Stimulated activated CD4-positive, alpha-beta T cell treated with anti-CD3 and anti-CD28 coated beads, Interleukin-12 subunit alpha, Interleukin-12 subunit beta, amount 100 ng/mL, for 48 hours (primary cell): ENCODE measurements around the gene AGXT.
"Not testable (repeated sequence)": the region's sequence is repeated elsewhere in the genome, so short reads cannot be mapped to it uniquely, and the experiment has no call there.

ENCODE experiments used
- DNase-seq, 3 donors: peaks; one replicate each; pipeline ENCODE4 v3.0.0-alpha.2; 2020; ENCODE audit warnings: low read depth in 2 of 3, low spot score in 1 of 3

Gene AGXT

DNA sequence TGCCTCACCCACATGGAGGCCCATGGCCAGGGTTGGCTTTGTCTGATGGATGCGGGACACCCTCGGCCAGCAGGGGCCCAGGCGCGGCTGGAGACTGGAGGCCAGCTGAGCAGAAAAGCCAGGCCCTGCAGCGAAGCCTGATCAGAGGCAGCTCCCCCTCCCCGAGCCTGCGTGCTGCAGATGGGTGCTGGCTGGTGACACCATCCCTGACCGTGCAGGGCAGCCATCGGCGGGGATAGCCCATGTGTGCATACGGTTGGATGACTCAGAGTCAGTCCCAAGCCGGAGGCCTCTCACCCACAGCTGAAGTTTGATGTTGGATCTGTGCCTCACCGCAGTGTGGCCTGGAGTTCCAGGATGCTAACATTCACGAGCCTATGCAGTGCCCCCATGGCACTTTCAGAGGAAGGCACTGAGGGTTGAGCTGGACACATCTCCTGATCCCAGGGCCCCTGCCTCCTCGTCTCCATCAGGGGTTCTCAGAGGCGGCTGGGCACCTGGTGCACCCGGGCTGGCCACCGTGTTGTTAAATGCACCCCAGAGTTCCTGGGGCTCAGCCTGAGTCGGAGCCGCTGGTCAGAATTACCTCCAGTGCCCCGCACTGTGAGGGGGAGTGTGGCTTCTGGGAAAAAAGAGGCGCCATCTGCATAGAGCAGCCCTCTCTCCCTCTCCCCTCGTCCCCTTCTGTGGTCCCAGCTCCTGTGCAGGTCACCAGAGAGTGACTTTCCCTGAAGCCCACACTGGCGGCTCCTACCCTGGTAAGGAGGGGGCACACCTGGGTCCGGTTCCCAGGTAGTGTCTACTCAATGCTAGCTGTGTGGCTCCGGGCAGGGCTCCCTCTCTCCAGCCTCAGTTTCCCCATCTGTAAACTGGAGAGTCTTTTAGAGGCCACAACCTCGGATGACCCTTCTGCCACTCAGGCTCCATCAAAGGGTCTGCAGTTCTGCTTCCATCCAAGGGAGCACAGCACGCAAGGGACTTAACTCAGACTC, 29.2 kb upstream of the AGXT start:
- no peak for DNase-seq

DNA sequence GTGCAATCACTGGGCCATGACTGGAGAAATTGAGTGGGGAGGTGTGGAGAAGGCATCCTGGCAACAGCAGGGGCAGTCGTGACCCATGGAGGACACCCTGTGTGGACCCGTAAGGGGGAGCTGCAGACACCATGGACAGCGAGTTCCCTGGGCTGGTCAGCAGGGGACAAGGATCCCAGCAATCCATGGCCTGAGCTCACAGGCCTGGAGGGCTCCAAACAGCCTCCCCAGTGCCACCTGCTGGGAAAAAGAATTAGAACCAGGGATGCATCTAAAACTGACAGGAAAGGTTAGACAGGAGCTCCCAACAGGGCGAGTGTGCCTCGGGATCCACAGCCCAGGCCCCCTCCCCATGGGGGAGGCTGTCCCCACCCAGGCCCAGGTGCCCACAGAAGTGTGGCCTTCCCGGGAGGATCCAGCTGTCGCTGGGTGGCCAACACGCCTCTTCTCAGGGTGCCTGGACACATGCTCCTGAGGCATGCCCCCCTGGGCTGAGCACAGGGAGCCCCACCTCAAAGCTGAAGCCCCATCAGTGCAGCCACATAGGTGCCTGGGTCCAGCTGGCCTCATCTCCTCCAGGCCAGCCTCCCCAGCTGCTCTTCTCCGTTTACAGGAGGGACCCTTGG, 28.1 kb upstream of the AGXT start:
- DNase-seq = no peak

DNA sequence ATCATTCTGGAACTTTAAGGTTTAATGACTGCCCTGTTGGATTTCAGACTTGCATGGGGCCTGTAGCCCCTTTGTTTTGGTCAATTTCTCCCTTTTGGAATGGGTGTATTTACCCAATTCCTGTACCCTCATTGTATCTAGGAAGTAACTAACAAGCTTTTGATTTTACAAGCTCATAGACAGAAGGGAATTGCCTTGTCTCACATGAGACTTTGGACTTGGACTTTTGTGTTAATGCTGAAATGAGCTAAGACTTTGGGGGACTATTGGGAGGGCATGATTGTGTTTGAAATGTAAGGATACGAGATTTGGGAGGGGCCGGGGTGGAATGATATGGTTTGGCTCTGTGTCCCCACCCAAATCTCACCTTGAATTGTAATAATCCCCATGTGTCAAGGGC, 22.3 kb upstream of the AGXT start:
- DNase-seq = not testable (repeated sequence)

DNA sequence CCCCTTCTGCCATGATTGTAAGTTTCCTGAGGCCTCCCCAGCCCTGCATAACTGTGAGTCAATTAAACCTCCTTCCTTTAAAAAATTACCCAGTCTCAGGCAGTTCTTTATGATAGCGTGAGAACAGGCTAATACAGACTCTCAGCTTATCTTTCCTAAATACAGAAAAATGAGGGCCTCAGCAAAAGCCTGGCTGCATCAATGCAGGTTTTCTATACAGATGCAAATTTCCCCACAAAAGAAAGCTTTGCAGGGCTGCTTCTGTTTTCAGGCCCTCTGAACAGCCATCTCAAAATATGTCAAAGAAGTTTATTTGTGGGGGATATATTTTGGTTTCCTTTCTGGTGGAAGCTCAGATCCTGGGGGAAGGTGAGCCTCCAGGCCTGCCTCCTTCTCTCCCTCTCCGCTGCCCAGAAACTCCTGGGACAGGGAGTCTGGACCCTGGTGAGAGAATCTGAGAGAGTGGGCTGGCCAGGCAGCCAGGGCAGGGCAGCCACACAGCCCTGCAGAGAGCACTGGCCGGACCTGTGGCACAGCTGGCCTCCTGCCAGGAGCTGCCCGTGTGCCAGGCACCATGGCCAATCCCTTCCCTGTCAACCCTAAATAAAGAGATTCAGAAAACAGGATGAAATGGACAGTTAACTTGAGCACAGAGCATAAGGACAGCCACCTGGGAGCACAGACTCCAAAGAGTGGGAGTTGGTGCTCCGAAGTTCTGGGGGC, 21.6 kb upstream of the AGXT start:
- no peak for DNase-seq

DNA sequence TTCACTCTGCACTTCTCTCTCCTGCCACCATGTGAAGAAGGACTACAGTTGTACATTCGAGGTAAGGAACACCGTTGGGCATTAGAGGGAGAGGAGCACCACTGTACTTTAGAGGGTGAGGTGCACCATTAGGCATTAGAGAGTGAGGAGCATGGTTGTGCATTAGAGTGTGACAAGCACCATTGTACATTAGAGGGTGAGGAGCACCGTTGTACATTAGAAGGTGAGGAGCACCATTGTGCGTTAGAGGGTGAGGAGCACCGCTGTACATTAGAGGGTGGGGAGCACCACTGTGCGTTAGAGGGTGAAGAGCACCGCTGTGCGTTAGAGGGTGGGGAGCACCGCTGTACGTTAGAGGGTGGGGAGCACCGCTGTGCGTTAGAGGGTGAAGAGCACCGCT, 20.8 kb upstream of the AGXT start:
- no peak for DNase-seq

DNA sequence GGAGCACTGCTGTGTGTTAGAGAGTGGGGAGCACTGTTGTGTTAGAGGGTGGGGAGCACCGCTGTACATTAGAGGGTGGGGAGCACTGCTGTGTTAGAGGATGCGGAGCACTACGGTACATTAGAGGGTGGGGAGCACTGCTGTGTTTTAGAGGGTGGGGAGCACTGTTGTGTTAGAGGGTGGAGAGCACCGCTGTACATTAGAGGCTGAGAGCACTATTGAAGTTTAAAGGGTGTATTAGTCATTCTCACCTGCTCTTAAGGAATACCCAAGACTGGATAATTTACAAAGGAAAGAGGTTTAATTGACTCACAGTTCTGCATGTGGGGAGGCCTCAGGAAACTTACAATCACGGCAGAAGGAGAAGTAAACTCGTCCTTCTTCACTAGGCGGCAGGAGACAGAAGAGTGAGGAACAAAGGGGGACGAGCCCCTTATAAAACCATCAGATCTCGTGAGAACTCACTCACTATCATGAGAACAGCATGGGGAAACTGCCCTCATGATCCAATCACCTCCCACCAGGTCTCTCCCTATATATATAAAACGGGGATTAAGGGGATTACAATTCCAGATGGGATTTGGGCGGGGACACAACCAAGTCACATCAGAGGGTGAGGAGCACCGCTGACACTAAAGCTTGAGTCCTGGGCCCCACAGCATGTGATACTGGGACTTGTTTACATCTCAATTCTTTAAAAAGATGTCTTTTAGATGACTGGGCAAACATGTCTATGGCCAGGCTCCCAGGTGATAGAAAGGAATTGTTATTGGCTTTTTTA, 19.5 kb upstream of the AGXT start:
- no peak for DNase-seq

DNA sequence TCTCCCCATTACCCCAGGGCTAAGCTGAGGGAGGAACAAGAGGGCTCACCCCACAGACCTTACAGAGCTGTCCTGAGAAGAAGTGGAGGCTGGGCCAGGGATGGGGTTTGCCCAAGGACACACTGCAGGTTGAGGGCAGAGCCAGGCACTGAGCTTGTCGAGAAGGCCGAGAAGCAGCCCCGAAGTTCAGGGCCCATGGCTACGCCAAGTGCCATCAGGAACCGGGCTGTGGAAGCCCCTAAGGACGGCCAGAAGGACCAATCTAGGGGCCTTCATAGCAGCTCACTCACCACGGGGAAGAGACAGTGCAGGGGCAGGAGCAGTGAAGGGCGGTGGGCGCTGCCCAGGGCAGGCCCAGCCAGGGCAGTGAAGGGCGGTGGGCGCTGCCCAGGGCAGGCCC, 18.6 kb upstream of the AGXT start:
- no peak for DNase-seq

DNA sequence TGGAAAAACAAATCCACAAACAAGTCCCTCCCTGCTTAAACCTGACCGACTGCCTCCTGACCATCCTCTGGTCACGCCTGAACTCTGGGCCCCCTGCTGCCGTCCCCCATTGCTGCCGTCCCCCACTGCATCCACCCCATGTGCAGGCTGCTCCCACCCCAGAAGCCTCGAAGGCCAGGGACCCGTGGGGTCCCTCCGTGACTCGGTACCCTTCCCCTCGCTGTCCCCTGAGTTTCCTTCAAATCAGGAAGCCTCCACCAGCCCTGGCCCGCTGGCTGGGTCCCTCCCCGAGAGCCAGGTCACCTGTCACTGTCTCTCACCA, 17.9 kb upstream of the AGXT start:
- DNase-seq = no peak

DNA sequence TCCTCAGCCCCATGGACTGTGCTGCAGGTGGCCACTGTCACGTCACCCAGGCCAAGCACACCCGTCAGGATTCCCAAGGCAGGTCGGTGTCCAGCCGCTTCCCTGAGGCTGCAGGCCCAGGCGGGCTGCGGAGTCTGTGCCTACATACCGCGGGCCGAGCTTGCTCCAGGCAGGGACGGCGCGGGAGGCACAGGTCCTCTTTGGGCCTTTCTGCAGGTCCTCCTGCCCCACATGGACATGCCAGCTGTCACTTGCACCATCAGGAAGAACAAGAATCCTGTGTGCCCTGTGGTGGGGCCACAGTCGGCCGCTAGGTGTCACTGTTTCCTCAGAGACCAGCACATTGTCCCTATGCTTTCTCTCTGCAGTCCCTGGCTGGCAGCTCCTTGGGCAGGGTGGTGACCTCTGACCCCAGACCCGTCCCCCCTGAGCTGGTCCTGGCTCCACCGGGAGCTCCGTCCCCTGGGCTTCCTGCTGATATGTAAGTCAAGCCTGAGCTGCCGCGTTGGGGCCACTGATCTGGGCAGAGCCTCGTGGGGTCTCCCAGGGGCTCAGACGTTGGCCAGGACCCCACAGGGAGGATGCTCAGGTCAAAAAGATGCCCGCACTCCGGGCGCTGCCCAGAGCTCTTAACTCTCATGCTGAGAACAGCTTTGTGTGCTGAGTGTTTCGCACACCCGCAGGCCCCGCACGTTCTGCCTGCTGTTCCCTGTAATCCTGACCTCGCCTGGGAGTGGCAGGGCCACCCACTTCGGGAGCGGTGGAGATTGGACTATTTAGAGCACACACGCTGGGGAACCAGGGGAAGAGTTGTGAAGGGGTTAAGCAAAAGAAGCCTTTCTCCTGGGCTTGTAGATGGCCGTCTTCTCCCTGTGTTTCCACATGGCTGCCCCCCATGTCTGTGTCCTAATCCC, 17.3 kb upstream of the AGXT start:
- peak; percentile 64 to 83 (median 72) for DNase-seq

DNA sequence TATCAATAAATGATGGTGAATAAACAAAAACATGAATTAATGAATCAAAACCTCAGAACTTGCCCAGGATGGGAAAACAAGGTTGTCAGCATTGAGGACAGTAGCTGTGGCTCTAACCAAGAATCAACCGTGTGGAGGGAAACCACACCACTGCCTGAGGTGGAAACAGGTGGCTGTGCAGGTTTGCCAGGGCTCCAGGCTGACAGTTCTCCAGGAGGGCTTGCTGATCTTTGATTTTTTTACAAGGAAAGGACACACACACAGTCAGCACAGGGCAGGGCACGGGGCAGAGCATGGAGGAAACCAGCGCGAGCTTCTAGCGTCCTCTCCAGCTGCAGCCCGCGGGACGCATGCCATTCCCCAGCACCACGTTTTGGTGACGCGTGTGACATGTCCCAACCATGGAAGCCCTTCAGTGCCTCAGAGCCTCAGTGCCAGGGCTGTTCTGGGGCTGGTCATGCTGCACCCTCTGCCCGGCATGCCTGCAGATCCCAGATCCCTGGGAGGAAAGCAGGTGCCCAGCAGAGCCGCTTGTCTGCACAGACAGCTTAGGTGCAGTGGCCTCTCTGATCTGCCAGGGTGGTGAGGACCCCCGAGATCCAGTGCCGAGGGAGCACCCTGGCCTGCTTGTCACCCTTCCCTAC, 15.8 kb upstream of the AGXT start:
- DNase-seq = no peak

DNA sequence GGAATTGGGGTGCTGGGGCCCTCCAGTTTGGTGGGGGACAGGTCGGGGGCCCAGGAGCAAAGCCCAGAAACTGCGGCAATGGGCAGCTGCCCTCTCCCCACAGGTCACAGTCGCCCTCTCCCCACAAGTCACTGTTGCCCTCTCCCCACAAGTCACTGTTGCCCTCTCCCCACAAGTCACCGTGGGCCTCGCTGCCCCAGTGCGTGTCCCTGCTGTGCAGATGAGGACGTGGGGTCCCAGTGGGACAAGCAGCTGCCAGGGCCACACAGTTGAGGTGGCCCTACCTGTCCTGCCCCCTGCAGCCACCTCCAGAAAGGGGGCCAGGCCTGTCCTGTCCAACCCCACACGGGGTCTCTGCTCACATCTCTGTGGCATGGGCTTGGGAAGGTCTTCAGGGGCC, 13.0 kb upstream of the AGXT start:
- no peak for DNase-seq

DNA sequence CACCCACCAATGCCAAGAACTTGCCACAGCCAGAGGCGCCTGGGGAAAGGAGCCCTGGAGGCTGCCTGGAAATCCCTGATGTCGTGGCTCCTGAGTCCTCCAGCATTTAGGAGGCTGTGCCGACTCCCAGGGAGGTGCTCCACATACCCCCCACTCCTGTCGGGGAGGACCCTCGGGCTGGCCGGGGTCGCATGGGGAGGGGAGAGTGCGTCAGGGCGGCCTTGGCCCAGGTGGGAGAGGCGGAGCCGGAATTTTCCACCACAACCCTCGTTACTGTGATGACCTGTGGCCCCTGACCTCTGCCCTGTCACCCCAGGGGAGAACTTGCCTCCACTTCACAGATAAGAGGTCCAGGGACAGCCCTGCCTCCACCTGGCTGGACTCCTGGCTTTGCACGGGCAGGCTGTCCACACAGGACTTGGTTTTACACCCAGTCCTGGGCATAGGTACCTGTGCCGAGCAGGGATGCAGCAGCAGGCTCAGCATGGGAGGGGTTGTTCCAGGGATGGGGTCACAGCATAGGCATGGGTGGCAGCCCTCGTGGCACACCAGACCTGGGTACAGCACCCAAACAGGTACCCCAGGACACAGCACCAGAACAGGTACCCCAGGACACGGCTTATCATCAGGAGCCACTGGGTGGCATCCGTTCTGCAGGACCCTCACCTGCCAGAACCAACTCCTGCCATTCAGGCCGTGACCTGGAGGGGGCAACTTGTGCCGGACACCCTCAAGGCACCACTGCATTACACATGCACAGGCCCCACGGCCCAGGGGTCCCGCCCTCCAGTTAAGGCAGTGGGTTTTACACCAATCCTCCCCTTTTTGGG, 12.3 kb upstream of the AGXT start:
- no peak for DNase-seq

DNA sequence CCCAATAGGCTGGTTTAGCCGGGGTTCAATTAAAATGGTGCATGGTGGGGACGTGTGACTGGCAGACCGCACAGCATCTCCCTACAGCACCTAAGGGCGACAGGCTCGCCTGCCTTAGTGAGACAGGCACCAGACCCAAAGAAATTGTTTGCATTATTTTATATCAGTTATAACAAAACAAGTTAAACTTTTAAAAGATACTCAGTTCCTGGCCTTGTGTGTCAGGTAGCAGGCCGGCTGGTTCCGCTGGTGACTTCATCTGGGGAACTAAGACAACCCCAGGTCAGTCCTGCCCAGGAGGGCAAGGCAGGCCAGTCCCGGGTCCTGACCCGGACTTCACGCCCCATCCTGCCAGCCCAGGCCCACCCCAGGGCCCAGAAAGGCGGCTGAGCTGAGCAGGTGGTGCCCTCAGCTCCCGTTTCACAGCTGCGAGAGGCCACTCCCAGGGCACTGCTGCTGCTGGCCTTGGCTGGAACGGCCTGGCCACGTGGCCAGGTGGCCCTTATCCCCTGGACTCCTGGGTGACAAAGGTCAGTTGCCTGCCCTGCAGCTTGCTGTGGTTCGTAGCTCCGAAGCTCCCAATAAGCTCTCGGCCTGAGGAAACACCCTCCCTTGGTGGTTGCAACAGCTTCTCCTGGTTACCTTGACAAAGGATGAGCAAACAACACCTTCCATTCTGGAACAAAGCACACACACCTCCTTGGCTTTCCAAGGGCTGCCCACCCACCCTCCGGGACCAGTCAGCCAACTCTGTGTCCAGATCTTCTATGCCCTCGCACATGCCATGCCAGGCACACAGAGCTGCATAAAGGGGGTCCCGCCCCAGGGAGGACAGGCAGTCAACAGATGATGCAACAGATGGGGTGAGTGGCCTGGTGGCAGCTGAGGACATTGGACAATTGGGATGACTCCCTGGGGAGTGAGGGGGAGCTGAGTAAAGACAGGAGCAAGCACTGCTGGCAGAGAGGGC, 11.3 kb upstream of the AGXT start:
- no peak for DNase-seq

DNA sequence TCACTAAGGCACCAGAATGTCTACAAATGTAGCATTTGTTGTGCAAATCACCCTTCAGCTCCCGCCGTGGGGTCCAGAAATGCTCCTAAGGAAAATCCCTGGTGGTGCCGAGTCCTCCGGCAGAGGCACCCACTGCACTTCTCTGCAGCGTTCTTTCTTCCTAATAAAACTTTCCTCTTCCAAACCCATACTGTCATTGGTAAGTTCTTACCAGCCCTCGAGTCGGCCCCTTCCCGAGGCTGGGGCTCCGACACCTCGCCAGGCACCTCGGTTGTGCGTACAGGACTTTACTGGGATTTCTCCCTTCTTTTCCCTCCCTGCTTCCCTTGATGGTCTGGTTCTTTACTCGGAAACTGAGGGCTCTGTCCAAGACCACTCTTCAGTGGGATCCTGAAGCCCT, 10.3 kb upstream of the AGXT start:
- DNase-seq = no peak

DNA sequence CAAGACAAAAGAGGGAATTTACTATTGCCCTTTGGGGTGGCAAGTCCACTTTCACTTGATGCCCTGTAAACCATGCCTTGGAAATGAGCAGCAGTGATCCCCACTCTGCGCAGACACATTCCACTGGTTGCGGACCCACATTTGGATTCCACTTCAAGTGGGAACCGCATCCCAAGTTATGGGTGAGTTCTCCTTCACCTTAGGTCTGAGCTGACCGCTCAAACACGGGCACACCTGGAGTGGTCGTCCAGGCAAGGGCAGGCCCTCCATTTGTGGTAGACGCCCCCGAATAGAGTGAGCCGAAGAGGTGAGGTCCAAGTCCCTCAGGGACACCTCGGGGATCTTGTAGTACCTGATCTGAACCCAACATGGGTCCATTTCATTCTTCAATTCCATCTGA, 9.8 kb upstream of the AGXT start:
- DNase-seq = no peak

DNA sequence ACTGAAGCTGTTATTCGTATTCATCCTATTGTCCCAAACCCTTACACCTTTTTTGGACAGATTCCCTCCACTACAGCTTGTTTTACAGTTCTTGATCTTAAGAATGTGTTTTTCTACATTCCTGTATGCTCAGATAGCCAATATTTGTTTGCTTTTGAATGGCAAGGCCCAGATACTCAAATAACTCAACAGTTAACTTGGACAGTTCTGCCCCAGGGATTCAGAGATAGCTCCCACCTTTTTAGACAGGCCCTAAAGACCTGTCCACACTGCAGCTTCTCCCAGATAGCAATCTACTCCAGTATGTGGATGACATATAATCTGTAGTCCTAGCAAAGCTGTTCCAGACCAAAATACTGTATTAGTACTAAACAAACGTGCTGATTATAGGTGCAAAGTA, 7.1 kb upstream of the AGXT start:
- no peak for DNase-seq

DNA sequence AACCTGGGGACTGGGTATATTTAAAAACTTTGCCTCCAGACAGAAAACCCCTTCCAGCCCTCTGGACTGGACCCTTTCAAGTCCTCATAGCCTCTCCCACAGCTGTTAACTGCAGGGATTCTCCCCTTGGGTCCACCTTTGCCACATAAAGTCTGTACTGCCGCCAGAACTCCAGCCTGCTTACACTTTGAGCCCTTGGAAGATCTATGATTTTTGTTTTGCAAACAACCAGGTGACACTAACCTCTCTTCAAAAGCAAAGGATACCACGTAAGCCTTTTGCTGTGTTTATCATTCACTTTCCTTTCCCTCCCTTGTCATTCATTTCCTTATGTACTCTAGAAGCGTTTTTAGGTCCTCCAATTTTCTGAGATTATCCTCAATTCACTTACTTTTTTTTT, 4.1 kb upstream of the AGXT start:
- no peak for DNase-seq

DNA sequence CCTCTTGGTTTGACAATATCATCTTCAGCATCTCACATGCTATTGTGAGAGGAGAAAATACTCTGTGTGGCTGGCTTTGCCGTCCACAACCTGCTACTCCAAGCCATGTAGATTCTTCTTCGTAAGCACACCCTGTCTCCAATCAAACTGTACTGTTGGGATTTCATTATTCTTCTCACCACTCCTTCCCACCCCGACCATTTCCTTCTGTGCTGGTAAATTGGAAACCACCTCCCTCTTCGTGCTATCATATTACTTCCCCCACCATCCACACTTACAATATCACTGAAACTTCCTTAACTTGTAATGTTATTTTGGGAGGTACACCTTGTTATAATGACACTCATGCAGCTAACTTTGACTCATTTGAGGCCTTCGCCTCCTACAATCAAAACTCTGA, 3.2 kb upstream of the AGXT start:
- DNase-seq = no peak
